ENCODE measurements around the gene COG6. TPM values are rescaled to one million over a fixed set of nuclear protein-coding genes. Genes with fewer than 3 reads are reported as not detected.

Gene COG6
- total and polyA plus RNA-seq, 3 donors from 2014 or later: 32.0 to 50.7 (median 47.8) TPM

DNA sequence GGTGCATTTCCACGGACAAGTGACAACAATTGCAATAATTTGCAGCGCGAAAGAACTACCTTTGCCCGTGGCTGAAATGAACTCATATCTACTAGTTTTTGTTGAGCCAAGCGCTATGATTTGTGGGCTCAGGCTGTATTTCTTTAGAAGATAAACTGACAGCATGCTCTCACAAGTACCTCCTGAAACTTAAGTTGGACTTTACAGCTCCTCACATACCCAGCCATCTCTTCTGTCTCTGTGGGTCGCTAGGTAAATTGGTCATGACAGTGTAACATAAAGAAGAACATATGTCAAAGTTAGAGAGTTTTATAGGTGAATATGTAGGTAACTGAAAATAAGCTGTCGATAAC, 839 bp downstream of the COG6 start:
- no peak for DNase-seq
- no peaks in the 10 kb centered on the region for H3K27me3 ChIP-seq
- H3K4me1 ChIP-seq: peaks cover 6% of the 10 kb centered on the region
- WGBS, 2 donors: 9 to 10% methylated on average over 7 of the region's 7 CpGs
- TF ChIP-seq CTCF (IDR thresholded peaks at IDR 0.05) (no peak), POLR2A (IDR thresholded peaks at IDR 0.05) (no peak)
- H3K36me3 ChIP-seq (ENCODE audit: low read depth, missing control alignments): no peaks in the 10 kb centered on the region
- H3K9me3 ChIP-seq: no peaks in the 10 kb centered on the region
- peak overlapping the region; percentile 84 to 97 for H3K4me3 ChIP-seq
- intact Hi-C loops (cut with DNase I; ENCODE audit: low total_unique reads): no loop called here
- no peak overlapping the region for H3K27ac ChIP-seq

DNA sequence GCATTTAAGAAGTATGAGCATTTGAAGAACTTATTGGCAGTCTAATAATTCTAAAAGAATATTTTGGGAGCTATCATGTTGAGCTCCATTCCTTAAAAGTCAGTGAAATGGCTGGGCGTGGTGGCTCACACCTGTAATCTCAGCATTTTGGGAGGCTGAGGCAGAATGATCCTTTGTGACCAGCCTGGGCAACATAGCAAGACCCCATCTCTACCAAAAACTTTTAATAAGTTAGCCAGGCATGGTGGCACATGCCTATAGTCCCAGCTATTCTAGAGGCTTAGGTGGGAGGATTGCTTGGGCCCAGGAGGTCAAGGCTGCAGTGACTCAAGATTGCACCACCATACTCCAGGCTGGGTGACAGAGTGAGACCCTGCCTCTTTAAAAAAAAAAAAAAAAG, 8.0 kb downstream of the COG6 start:
- Histone ChIP-seq H3K36me3 (ENCODE audit: low read depth, missing control alignments) (no peaks in the 10 kb centered on the region), H3K4me3 (no peak overlapping the region), H3K27ac (no peak overlapping the region), H3K4me1 (no peaks in the 10 kb centered on the region), H3K9me3 (no peaks in the 10 kb centered on the region), H3K27me3 (no peaks in the 10 kb centered on the region)
- DNase-seq: no peak
- intact Hi-C loops (cut with DNase I; ENCODE audit: low total_unique reads): no loop called here
- 94 to 100% methylated on average over 1 of the region's 1 CpG for WGBS, 2 donors
- TF ChIP-seq POLR2A (IDR thresholded peaks at IDR 0.05): no peak
- TF ChIP-seq CTCF (IDR thresholded peaks at IDR 0.05): no peak

- H3K9me3 ChIP-seq: no peaks in the 10 kb centered on the region
- no peak for TF ChIP-seq CTCF (IDR thresholded peaks at IDR 0.05)
- no peak for TF ChIP-seq POLR2A (IDR thresholded peaks at IDR 0.05)
- no peak overlapping the region for H3K4me3 ChIP-seq
- H3K4me1 ChIP-seq: no peaks in the 10 kb centered on the region
- 65 to 73% methylated on average over 2 of the region's 2 CpGs for WGBS, 2 donors
- no peak overlapping the region for H3K27ac ChIP-seq
- no peak for DNase-seq
- no peaks in the 10 kb centered on the region for H3K27me3 ChIP-seq
- intact Hi-C loops (cut with DNase I; ENCODE audit: low total_unique reads): no loop called here
- no peaks in the 10 kb centered on the region for H3K36me3 ChIP-seq (ENCODE audit: low read depth, missing control alignments)
Observed at GRCh38 chr13:39663958-39664357, 8.5 kb downstream of the COG6 start.

- Histone ChIP-seq H3K27ac (no peak overlapping the region), H3K9me3 (no peaks in the 10 kb centered on the region), H3K36me3 (ENCODE audit: low read depth, missing control alignments) (no peaks in the 10 kb centered on the region), H3K4me3 (no peak overlapping the region), H3K27me3 (no peaks in the 10 kb centered on the region), H3K4me1 (no peaks in the 10 kb centered on the region)
- WGBS, 2 donors: 95 to 100% methylated on average over 1 of the region's 1 CpG
- DNase-seq: no peak
- TF ChIP-seq POLR2A (IDR thresholded peaks at IDR 0.05) (no peak), CTCF (IDR thresholded peaks at IDR 0.05) (no peak)
- intact Hi-C loops (cut with DNase I; ENCODE audit: low total_unique reads): no loop called here
Observed at GRCh38 chr13:39665763-39666162, 10.3 kb downstream of the COG6 start.

DNA sequence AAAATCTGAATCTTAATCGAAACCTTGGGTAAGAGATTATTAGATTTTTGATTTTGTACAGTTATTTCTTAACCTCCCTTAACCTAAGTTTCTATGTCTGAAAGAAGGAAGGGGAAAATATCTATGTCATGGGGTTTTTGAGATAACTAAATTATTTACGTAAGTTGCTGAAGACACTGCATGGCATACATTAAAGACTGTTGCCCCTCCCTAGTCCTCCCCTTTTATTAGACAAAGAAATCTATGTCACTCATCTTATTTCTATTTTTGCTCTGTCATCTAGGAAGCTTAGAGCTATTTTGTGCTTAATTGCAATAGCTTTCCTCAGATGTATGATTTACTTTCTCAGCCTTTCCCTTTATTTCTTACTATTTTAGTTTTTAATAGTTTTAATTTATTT, 15.0 kb downstream of the COG6 start:
- intact Hi-C loops (cut with DNase I; ENCODE audit: low total_unique reads): no loop called here
- Histone ChIP-seq H3K36me3 (ENCODE audit: low read depth, missing control alignments) (no peaks in the 10 kb centered on the region), H3K9me3 (no peaks in the 10 kb centered on the region), H3K4me1 (no peaks in the 10 kb centered on the region), H3K27me3 (no peaks in the 10 kb centered on the region), H3K4me3 (no peak overlapping the region), H3K27ac (no peak overlapping the region)
- TF ChIP-seq POLR2A (IDR thresholded peaks at IDR 0.05): no peak
- no peak for TF ChIP-seq CTCF (IDR thresholded peaks at IDR 0.05)
- DNase-seq: no peak
- 89 to 90% methylated on average over 2 of the region's 2 CpGs for WGBS, 2 donors

Data from testis (tissue), 3 donors.